DOHH2 (cell line): Measurements from ENCODE around the gene GPAM.

Source experiments
- H3F3A ChIP-seq: fragments of 200-600 bp; sonication (generic), shearing (Covaris generic); 2 replicates; pipeline ENCODE4 v1.6.0; 2016; ENCODE audit warnings: antibody characterized with exemption, mild to moderate bottlenecking; ENCODE audit not compliant: control insufficient read depth, insufficient read depth
- H3K27ac ChIP-seq: fragments of 200-600 bp; sonication (generic); 2 replicates; pipeline ENCODE4 v1.5.1; 2014; ENCODE audit warnings: low read depth, mild to moderate bottlenecking, low read length, moderate library complexity
- H3K27me3 ChIP-seq: fragments of 200-600 bp; sonication (generic); 2 replicates; pipeline ENCODE4 v1.6.1; 2014; ENCODE audit warnings: mild to moderate bottlenecking, low read length, mixed read lengths; ENCODE audit not compliant: control insufficient read depth
- H3K36me3 ChIP-seq: fragments of 200-600 bp; sonication (generic); 2 replicates; pipeline ENCODE4 v1.6.1; 2014; ENCODE audit warnings: mild to moderate bottlenecking, low read length, moderate library complexity, mixed read lengths; ENCODE audit not compliant: control insufficient read depth
- H3K4me1 ChIP-seq: fragments of 200-600 bp; sonication (generic); 2 replicates; pipeline ENCODE4 v1.6.1; 2014; ENCODE audit warnings: mild to moderate bottlenecking, low read length, mixed read lengths; ENCODE audit not compliant: control insufficient read depth
- H3K4me2 ChIP-seq: fragments of 200-600 bp; sonication (generic); 2 replicates; pipeline ENCODE4 v1.6.0; 2014; ENCODE audit warnings: mild to moderate bottlenecking, low read length, moderate library complexity
- H3K4me3 ChIP-seq: fragments of 200-600 bp; sonication (generic); 2 replicates; pipeline ENCODE4 v1.5.1; 2014; ENCODE audit warnings: mild to moderate bottlenecking, low read length, mixed read lengths
- H3K79me2 ChIP-seq: fragments of 200-600 bp; sonication (generic); 2 replicates; pipeline ENCODE4 v1.6.1; 2014; ENCODE audit warnings: mild to moderate bottlenecking, low read length, mixed read lengths; ENCODE audit not compliant: control insufficient read depth
- H3K9me2 ChIP-seq: fragments of 200-600 bp; sonication (generic); replicated peaks from 2 replicates; pipeline ENCODE4 v1.6.1; 2014; ENCODE audit warnings: mild to moderate bottlenecking, low read length, mixed read lengths; ENCODE audit not compliant: control insufficient read depth
- H3K9me3 ChIP-seq: fragments of 200-600 bp; sonication (generic); 2 replicates; pipeline ENCODE4 v1.6.1; 2014; ENCODE audit warnings: antibody characterized with exemption, low read length, mixed read lengths; ENCODE audit not compliant: control insufficient read depth, insufficient read depth
- H4K20me1 ChIP-seq: fragments of 200-600 bp; sonication (generic); 2 replicates; pipeline ENCODE4 v1.6.0; 2014; ENCODE audit warnings: low read depth, mild to moderate bottlenecking, antibody characterized with exemption, low read length, moderate library complexity; ENCODE audit not compliant: control insufficient read depth, insufficient read depth
- EZH2phosphoT487 ChIP-seq: fragments of 200-600 bp; sonication (generic); IDR thresholded peaks from 2 replicates; pipeline ENCODE4 v1.6.1; 2017; ENCODE audit warnings: borderline replicate concordance, mild to moderate bottlenecking, antibody characterized with exemption, low read length, moderate library complexity, mixed read lengths
- TF ChIP-seq, protein P1 (sequence below): fragments of 200-600 bp; sonication (generic); IDR thresholded peaks from one replicate; pipeline ENCODE4 v1.5.1; 2014; ENCODE audit warnings: antibody characterized with exemption, mild to moderate bottlenecking, low read depth, low read length; ENCODE audit not compliant: poor library complexity, severe bottlenecking

The GPAM gene

DNA sequence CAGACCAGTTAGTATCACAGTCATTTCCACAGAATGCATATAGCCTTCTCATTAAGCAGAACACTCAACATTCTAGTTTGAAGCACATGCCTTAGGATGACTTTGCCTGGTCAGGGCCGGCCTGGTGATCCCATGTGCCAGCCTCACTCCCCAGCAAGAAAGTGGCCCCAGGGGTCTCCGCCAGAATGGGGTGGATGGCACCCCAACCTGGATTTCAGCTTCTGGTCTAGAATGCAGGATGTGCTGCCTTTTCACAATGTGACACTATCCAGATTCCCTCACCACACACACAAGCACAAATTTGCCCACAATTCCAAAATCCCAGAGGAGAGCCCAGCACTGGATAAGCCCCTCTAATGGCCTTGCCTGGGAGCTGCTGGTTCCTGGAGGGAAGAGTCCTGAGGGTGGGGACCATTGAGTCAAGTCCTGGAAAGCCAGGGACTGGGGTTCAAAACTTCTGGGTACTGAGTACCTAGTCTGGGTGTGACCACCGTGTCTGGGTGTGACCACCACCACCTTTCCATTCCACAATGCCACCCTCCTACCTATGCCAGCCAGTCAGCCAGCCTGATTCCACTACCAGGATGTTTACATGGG is 41.5 kb upstream of the GPAM start:
- no peak overlapping the region for H3K4me2 ChIP-seq
- H3K79me2 ChIP-seq: no peaks in the 10 kb centered on the region
- no peaks in the 10 kb centered on the region for H3K27me3 ChIP-seq
- no peak for TF ChIP-seq EZH2phosphoT487
- TF ChIP-seq, protein P1, sequence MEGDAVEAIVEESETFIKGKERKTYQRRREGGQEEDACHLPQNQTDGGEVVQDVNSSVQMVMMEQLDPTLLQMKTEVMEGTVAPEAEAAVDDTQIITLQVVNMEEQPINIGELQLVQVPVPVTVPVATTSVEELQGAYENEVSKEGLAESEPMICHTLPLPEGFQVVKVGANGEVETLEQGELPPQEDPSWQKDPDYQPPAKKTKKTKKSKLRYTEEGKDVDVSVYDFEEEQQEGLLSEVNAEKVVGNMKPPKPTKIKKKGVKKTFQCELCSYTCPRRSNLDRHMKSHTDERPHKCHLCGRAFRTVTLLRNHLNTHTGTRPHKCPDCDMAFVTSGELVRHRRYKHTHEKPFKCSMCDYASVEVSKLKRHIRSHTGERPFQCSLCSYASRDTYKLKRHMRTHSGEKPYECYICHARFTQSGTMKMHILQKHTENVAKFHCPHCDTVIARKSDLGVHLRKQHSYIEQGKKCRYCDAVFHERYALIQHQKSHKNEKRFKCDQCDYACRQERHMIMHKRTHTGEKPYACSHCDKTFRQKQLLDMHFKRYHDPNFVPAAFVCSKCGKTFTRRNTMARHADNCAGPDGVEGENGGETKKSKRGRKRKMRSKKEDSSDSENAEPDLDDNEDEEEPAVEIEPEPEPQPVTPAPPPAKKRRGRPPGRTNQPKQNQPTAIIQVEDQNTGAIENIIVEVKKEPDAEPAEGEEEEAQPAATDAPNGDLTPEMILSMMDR: no peak
- H3F3A ChIP-seq: no peaks in the 10 kb centered on the region
- no peaks in the 10 kb centered on the region for H3K9me2 ChIP-seq
- H3K36me3 ChIP-seq: no peaks in the 10 kb centered on the region
- no peaks in the 10 kb centered on the region for H3K9me3 ChIP-seq
- H3K4me3 ChIP-seq: no peak overlapping the region
- H4K20me1 ChIP-seq: no peaks in the 10 kb centered on the region
- H3K27ac ChIP-seq: no peak overlapping the region
- no peaks in the 10 kb centered on the region for H3K4me1 ChIP-seq

- no peaks in the 10 kb centered on the region for H3K9me2 ChIP-seq
- no peaks in the 10 kb centered on the region for H3K9me3 ChIP-seq
- no peaks in the 10 kb centered on the region for H3K4me1 ChIP-seq
- no peak overlapping the region for H3K4me3 ChIP-seq
- no peaks in the 10 kb centered on the region for H4K20me1 ChIP-seq
- no peaks in the 10 kb centered on the region for H3K79me2 ChIP-seq
- no peaks in the 10 kb centered on the region for H3F3A ChIP-seq
- H3K27me3 ChIP-seq: no peaks in the 10 kb centered on the region
- H3K36me3 ChIP-seq: no peaks in the 10 kb centered on the region
- H3K27ac ChIP-seq: no peak overlapping the region
- no peak for TF ChIP-seq EZH2phosphoT487
- TF ChIP-seq, protein P1: no peak
- no peak overlapping the region for H3K4me2 ChIP-seq
Observed at GRCh38 chr10:112223725-112224124, 40.2 kb upstream of the GPAM start.

GRCh38 chr10:112222799-112223198 is 39.2 kb upstream of the GPAM start:
- TF ChIP-seq, protein P1: no peak
- Histone ChIP-seq H4K20me1 (no peaks in the 10 kb centered on the region), H3K36me3 (no peaks in the 10 kb centered on the region), H3F3A (no peaks in the 10 kb centered on the region), H3K9me3 (no peaks in the 10 kb centered on the region), H3K9me2 (no peaks in the 10 kb centered on the region), H3K27me3 (no peaks in the 10 kb centered on the region), H3K27ac (no peak overlapping the region), H3K4me1 (no peaks in the 10 kb centered on the region), H3K4me3 (no peak overlapping the region), H3K4me2 (no peak overlapping the region), H3K79me2 (no peaks in the 10 kb centered on the region)
